Nephron progenitor cell (in vitro differentiated cells): ENCODE measurements around the gene RNF220.

Source experiments
- DNase-seq: peaks from one replicate; pipeline ENCODE4 v3.0.0; 2021
- H3K27ac Mint-ChIP-seq: 2 replicates; pipeline ENCODE4 v1.8.0; 2021; ENCODE audit warnings: mild to moderate bottlenecking, moderate library complexity, mixed read lengths
- H3K27me3 Mint-ChIP-seq: 2 replicates; pipeline ENCODE4 v1.8.0; 2021; ENCODE audit warnings: mild to moderate bottlenecking, low read depth, mixed read lengths; ENCODE audit not compliant: poor library complexity
- H3K36me3 Mint-ChIP-seq: 2 replicates; pipeline ENCODE4 v1.8.0; 2021; ENCODE audit warnings: low read depth, mixed read lengths
- H3K4me1 Mint-ChIP-seq: 2 replicates; pipeline ENCODE4 v1.8.0; 2021; ENCODE audit warnings: mixed read lengths
- H3K4me3 Mint-ChIP-seq: 2 replicates; pipeline ENCODE4 v1.8.0; 2021; ENCODE audit warnings: mild to moderate bottlenecking, moderate library complexity, mixed read lengths
- H3K9me3 Mint-ChIP-seq: 2 replicates; pipeline ENCODE4 v1.8.0; 2021; ENCODE audit warnings: mild to moderate bottlenecking, moderate library complexity, mixed read lengths
- CTCF ChIP-seq: fragments of 200-600 bp; sonication (generic); IDR thresholded peaks from 2 replicates; pipeline ENCODE4 v1.5.0; 2021; ENCODE audit warnings: antibody characterized with exemption

The RNF220 gene

GRCh38 chr1:44521378-44522080 is 116.5 kb downstream of the RNF220 start:
- DNase-seq: no peak
- TF ChIP-seq CTCF: no peak
- H3K9me3 Mint-ChIP-seq: peaks cover 9% of the 10 kb centered on the region
- H3K36me3 Mint-ChIP-seq: peaks cover 17% of the 10 kb centered on the region
- H3K27ac Mint-ChIP-seq: no peak overlapping the region
- H3K4me3 Mint-ChIP-seq: no peak overlapping the region
- H3K4me1 Mint-ChIP-seq: no peaks in the 10 kb centered on the region
- peaks cover 24% of the 10 kb centered on the region for H3K27me3 Mint-ChIP-seq

- Mint-ChIP-seq H3K4me3 (no peak overlapping the region), H3K4me1 (no peaks in the 10 kb centered on the region)
- DNase-seq: peak; percentile 62
These were observed 118.8 kb downstream of the RNF220 start for GRCh38 chr1:44523593-44524591.

GRCh38 chr1:44524655-44525500 is 119.8 kb downstream of the RNF220 start:
- Mint-ChIP-seq H3K4me3 (no peak overlapping the region), H3K4me1 (no peaks in the 10 kb centered on the region), H3K9me3 (peaks cover 5% of the 10 kb centered on the region), H3K36me3 (peaks cover 7% of the 10 kb centered on the region), H3K27ac (no peak overlapping the region), H3K27me3 (peaks cover 8% of the 10 kb centered on the region)
- DNase-seq: peak; percentile 31
- no peak for TF ChIP-seq CTCF

More at GRCh38 chr1:44523593-44524591, 118.8 kb downstream of the RNF220 start:
- Mint-ChIP-seq H3K36me3 (peaks cover 17% of the 10 kb centered on the region), H3K9me3 (peaks cover 9% of the 10 kb centered on the region), H3K27me3 (peaks cover 16% of the 10 kb centered on the region), H3K27ac (no peak overlapping the region)
- no peak for TF ChIP-seq CTCF

- TF ChIP-seq CTCF: no peak
- no peak overlapping the region for H3K27ac Mint-ChIP-seq
- H3K9me3 Mint-ChIP-seq: no peaks in the 10 kb centered on the region
- DNase-seq: no peak
- H3K4me3 Mint-ChIP-seq: no peak overlapping the region
- no peaks in the 10 kb centered on the region for H3K36me3 Mint-ChIP-seq
- no peaks in the 10 kb centered on the region for H3K4me1 Mint-ChIP-seq
- H3K27me3 Mint-ChIP-seq: peaks cover 7% of the 10 kb centered on the region
These were observed 121.4 kb downstream of the RNF220 start for GRCh38 chr1:44526295-44527073.
